ENCODE data around the gene TDRD7.

TDRD7 gene

GRCh38 chr9:97480174-97480573 is 68.3 kb downstream of the TDRD7 start:
- H3K27ac ChIP-seq: peak overlapping the region; percentile 59 to 73
- no peaks in the 10 kb centered on the region for H3K9me3 ChIP-seq
- TF ChIP-seq CTCF (IDR thresholded peaks at IDR 0.05): no peak
- intact Hi-C loops (cut with DNase I; ENCODE audit: low total_unique reads): no loop called here
- H3K4me1 ChIP-seq: peaks cover 0 to 15% (median 3%) of the 10 kb centered on the region in 4 donors
- H3K4me3 ChIP-seq: no peak overlapping the region
- no peaks in the 10 kb centered on the region for H3K27me3 ChIP-seq
- DNase-seq: no peak
- H3K36me3 ChIP-seq: peaks cover 0 to 27% (median 9%) of the 10 kb centered on the region in 3 donors

- DNase-seq: no peak
- intact Hi-C loops (cut with DNase I; ENCODE audit: low total_unique reads): no loop called here
- Histone ChIP-seq H3K27me3 (no peaks in the 10 kb centered on the region), H3K4me3 (no peak overlapping the region), H3K9me3 (no peaks in the 10 kb centered on the region), H3K27ac (peak overlapping the region; percentile 59 to 73), H3K36me3 (peaks cover 0 to 23% (median 8%) of the 10 kb centered on the region in 3 donors), H3K4me1 (peaks cover 0 to 15% (median 3%) of the 10 kb centered on the region in 4 donors)
- TF ChIP-seq CTCF (IDR thresholded peaks at IDR 0.05): no peak
Observed at GRCh38 chr9:97480749-97481148, 68.9 kb downstream of the TDRD7 start.

- peaks cover 0 to 8% (median 0%) of the 10 kb centered on the region in 3 donors for H3K9me3 ChIP-seq
- no peaks in the 10 kb centered on the region for H3K27me3 ChIP-seq
- no peak for DNase-seq
- H3K4me3 ChIP-seq: no peak overlapping the region
- H3K36me3 ChIP-seq: peaks cover 10 to 32% (median 23%) of the 10 kb centered on the region in 3 donors
- H3K27ac ChIP-seq: no peak overlapping the region
- no peak for TF ChIP-seq CTCF (IDR thresholded peaks at IDR 0.05)
- H3K4me1 ChIP-seq: peaks cover 0 to 13% (median 3%) of the 10 kb centered on the region in 4 donors
- intact Hi-C loops (cut with DNase I; ENCODE audit: low total_unique reads): no loop called here
Observed at GRCh38 chr9:97484134-97484533, 72.2 kb downstream of the TDRD7 start.

- TF ChIP-seq CTCF (IDR thresholded peaks at IDR 0.05): no peak
- peaks cover 10 to 26% (median 24%) of the 10 kb centered on the region in 3 donors for H3K36me3 ChIP-seq
- H3K4me3 ChIP-seq: no peak overlapping the region
- intact Hi-C loops (cut with DNase I; ENCODE audit: low total_unique reads): no loop called here
- DNase-seq: no peak
- H3K9me3 ChIP-seq: peaks cover 0 to 8% (median 0%) of the 10 kb centered on the region in 3 donors
- H3K4me1 ChIP-seq: peaks cover 0 to 4% (median 0%) of the 10 kb centered on the region in 4 donors
- H3K27ac ChIP-seq: no peak overlapping the region
- H3K27me3 ChIP-seq: no peaks in the 10 kb centered on the region
Observed at GRCh38 chr9:97487107-97487506, 75.2 kb downstream of the TDRD7 start.

- Histone ChIP-seq H3K9me3 (peaks cover 0 to 8% (median 0%) of the 10 kb centered on the region in 3 donors), H3K4me1 (peaks cover 0 to 4% (median 0%) of the 10 kb centered on the region in 4 donors), H3K27me3 (no peaks in the 10 kb centered on the region), H3K27ac (no peak overlapping the region), H3K36me3 (peaks cover 10 to 23% (median 20%) of the 10 kb centered on the region in 3 donors), H3K4me3 (no peak overlapping the region)
- no peak for DNase-seq
- TF ChIP-seq CTCF (IDR thresholded peaks at IDR 0.05): no peak
- intact Hi-C loops (cut with DNase I; ENCODE audit: low total_unique reads): no loop called here
Observed at GRCh38 chr9:97487861-97488260, 76.0 kb downstream of the TDRD7 start.
